Breast epithelium (tissue), 3 donors: ENCODE data around the gene IPO13.

ENCODE experiments used
- POLR2A ChIP-seq: fragments of 450-650 bp; IDR thresholded peaks from one replicate; pipeline ENCODE4 v1.6.1; 2016; ENCODE audit warnings: antibody characterized with exemption, mild to moderate bottlenecking, moderate library complexity
- POLR2AphosphoS5 ChIP-seq, 3 donors: sonication (generic); formaldehyde crosslinking; IDR thresholded peaks; one replicate each; pipeline ENCODE4 v1.6.1; 2017; ENCODE audit warnings: antibody characterized with exemption in 3 of 3
- TF ChIP-seq, protein P1 (sequence below), 3 donors: fragments of 450-650 bp; IDR thresholded peaks; one replicate each; pipeline ENCODE4 v1.5.1; 2016 to 2017; ENCODE audit warnings: antibody characterized with exemption in 3 of 3, mild to moderate bottlenecking in 3 of 3, moderate library complexity in 3 of 3

DNA sequence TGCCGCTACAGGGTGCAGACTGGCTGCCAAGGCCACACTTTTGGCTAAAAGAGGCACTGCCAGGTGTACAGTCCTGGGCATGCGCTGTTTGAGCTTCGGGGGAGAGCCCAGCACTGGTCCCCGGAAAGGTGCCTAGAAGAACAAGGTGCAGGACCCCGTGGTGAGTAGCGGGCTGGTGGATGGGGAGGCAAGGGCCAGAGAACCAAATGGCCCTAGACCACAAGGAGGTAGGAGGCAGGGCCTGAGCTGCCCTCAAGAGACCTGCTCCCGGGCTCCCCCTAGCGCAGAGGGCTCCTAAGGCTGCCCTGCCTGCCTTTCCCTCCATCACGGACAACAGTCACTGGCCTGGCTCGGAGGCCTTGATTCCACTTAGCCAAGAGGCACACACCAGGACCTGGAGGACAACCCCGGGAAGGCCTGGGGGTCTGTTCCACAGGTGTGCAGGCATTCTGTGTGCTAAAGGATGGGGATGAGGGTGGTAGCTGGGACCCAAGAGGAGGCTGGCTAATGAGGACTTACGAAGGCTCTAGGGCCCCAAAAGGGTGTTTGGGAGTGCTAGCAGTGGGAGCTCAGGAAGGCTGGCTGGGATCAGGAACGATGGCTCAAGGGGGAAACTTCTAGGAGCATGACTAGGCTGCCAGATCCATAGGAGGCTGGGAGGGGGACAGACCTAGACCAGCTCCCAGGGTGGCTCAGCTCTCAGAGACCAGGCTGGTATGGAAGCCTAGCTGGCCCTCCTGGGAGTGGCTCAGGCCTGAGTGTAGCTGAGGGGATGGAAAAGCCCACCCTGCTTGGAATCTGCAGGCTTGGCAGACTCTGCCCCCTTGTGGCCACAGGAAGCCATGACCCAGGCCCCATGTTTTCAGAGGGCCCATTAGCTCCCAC is 12.4 kb upstream of the IPO13 start:
- TF ChIP-seq POLR2AphosphoS5 (IDR thresholded peaks at IDR 0.05) (no peak), POLR2A (no peak)
- TF ChIP-seq, protein P1, sequence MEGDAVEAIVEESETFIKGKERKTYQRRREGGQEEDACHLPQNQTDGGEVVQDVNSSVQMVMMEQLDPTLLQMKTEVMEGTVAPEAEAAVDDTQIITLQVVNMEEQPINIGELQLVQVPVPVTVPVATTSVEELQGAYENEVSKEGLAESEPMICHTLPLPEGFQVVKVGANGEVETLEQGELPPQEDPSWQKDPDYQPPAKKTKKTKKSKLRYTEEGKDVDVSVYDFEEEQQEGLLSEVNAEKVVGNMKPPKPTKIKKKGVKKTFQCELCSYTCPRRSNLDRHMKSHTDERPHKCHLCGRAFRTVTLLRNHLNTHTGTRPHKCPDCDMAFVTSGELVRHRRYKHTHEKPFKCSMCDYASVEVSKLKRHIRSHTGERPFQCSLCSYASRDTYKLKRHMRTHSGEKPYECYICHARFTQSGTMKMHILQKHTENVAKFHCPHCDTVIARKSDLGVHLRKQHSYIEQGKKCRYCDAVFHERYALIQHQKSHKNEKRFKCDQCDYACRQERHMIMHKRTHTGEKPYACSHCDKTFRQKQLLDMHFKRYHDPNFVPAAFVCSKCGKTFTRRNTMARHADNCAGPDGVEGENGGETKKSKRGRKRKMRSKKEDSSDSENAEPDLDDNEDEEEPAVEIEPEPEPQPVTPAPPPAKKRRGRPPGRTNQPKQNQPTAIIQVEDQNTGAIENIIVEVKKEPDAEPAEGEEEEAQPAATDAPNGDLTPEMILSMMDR (IDR thresholded peaks at IDR 0.05): peak; percentile 83 to 89 (median 87)
